PC-3 (cell line): ENCODE data around the gene PTPRE.

Experiments
- EZH2 ChIP-seq: fragments of 300-600 bp; sonication (generic); IDR thresholded peaks from one replicate; pipeline ENCODE4 v1.6.1; 2017; ENCODE audit warnings: antibody characterized with exemption, mild to moderate bottlenecking, low read length; ENCODE audit not compliant: unreplicated experiment
- EZH2phosphoT487 ChIP-seq: fragments of 300-600 bp; sonication (generic); IDR thresholded peaks from 2 replicates; pipeline ENCODE4 v1.6.1; 2018; ENCODE audit warnings: mild to moderate bottlenecking, antibody characterized with exemption, low read length, borderline replicate concordance
- TF ChIP-seq, protein P1 (sequence below): fragments of 300-600 bp; sonication (generic); conservative IDR thresholded peaks from 2 replicates; pipeline ENCODE4 v1.5.1; 2017; ENCODE audit warnings: antibody characterized with exemption, low read depth, mild to moderate bottlenecking, low read length

DNA sequence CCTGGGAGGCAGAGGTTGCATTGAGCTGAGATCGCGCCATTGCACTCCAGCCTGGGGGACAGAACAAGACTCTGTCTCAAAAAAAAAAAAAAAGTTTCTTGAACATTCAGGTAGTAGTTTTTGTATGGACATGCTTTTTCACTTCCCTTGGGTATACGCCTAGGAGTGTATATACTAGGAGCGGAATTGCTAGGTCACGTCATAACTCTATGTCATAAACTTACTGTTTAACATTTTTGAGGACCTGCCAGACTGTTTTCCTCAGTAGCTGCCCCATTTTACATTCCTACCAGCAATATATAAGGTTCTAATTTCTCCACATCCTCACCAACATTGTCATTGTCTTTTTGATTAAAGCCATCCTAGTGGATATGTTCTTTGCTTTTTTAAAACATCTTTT is 167.7 kb downstream of the PTPRE start:
- no peak for TF ChIP-seq EZH2phosphoT487
- TF ChIP-seq, protein P1, sequence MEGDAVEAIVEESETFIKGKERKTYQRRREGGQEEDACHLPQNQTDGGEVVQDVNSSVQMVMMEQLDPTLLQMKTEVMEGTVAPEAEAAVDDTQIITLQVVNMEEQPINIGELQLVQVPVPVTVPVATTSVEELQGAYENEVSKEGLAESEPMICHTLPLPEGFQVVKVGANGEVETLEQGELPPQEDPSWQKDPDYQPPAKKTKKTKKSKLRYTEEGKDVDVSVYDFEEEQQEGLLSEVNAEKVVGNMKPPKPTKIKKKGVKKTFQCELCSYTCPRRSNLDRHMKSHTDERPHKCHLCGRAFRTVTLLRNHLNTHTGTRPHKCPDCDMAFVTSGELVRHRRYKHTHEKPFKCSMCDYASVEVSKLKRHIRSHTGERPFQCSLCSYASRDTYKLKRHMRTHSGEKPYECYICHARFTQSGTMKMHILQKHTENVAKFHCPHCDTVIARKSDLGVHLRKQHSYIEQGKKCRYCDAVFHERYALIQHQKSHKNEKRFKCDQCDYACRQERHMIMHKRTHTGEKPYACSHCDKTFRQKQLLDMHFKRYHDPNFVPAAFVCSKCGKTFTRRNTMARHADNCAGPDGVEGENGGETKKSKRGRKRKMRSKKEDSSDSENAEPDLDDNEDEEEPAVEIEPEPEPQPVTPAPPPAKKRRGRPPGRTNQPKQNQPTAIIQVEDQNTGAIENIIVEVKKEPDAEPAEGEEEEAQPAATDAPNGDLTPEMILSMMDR, result no peak
- TF ChIP-seq EZH2, result no peak
